ENCODE results near the gene TMED7.

The TMED7 gene

GRCh38 chr5:115565233-115565632, 60.6 kb downstream of the TMED7 start:
- no peak for TF ChIP-seq CTCF (IDR thresholded peaks at IDR 0.05)

All from LNCAP (cell line).